DND-41 (cell line): Measurements from ENCODE around the gene CST6.

ENCODE experiments used
- CTCF ChIP-seq: IDR thresholded peaks from 2 replicates; pipeline ENCODE4 v1.5.1; 2012; ENCODE audit warnings: borderline replicate concordance, low read length, moderate library complexity, mild to moderate bottlenecking; ENCODE audit not compliant: poor library complexity, severe bottlenecking; ENCODE audit errors: extremely low read depth
- EZH2 ChIP-seq: IDR thresholded peaks from 3 replicates; pipeline ENCODE4 v1.6.1; 2012; ENCODE audit warnings: borderline replicate concordance, low read depth, mild to moderate bottlenecking, moderate library complexity, low read length, inconsistent platforms; ENCODE audit not compliant: severe bottlenecking

DNA sequence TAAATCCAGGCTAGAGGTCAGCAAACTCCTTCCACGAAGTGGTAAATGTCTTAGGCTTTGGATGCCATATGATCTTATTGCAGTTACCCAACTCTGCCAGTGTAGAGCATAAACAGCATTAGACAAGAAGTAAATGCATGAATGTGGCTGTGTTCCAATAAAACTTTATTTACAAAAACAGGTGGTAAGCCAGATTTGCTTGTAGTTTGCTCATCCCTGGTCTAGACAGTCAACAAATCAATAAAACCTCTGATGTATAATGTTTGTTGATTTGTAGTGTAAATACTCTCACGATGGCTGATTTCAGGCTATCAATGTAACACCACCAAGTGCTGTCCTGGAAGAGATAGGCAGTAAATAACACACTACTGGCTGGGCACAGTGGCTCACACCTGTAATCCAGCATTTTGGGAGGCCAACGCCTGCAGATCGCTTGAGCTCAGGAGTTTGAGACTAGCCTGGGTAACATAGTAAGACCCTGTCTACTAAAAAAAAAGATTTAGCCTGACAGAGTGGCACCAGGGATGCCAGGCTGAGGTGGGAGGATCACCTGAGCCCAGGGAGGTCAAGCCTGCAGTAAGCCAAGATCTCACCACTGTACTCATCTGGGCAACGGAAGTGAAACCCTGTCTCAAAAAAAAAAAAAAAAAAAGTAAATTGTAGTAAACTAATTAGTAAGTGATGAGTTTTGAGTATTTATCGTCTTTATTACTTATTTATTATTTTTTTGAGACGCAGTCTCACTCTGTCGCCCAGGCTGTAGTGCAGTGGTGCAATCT is 21.3 kb downstream of the CST6 start:
- TF ChIP-seq CTCF = no peak
- TF ChIP-seq EZH2 = no peak
